ENCODE data around the gene ZNF365.

GRCh38 chr10:62442006-62442405, 67.8 kb downstream of the ZNF365 start:
- no peak for TF ChIP-seq POLR2A (IDR thresholded peaks at IDR 0.05; ENCODE audit: control extremely low read depth in 1 of 2, low read depth in 2 of 2, low read length in 2 of 2)
- no peak for TF ChIP-seq POLR2AphosphoS5 (IDR thresholded peaks at IDR 0.05; ENCODE audit: low read depth, low read length)
- TF ChIP-seq USF2 (IDR thresholded peaks at IDR 0.05; ENCODE audit: low read length) = no peak
- no peak for TF ChIP-seq TEAD4 (IDR thresholded peaks at IDR 0.05; ENCODE audit: low read depth, low read length)
- no peak for TF ChIP-seq EP300 (IDR thresholded peaks at IDR 0.05; ENCODE audit: borderline replicate concordance in 1 of 2, low read depth in 2 of 2, low read length in 2 of 2)
- TF ChIP-seq ASH2L (IDR thresholded peaks at IDR 0.05; ENCODE audit: low read length) = no peak

Data from H1 (cell line).